Transverse colon (tissue), 4 donors: ENCODE measurements around the gene PLVAP.
A peak's percentile ranks its signal among the peaks of the same experiment; 100 is the strongest.

Experiments used
- CTCF ChIP-seq, 5 experiments: fragments of 200-600 bp in 3 of 5; fragments of 450-650 bp in 2 of 5; sonication (generic) in 3 of 5; IDR thresholded peaks; 1 replicate in 2 of 5; 2 replicates in 3 of 5; pipeline ENCODE4 v1.5.1; 2016 to 2017; ENCODE audit warnings: antibody characterized with exemption in 5 of 5, inconsistent platforms in 3 of 5, mild to moderate bottlenecking in 2 of 5, moderate library complexity in 1 of 5
- POLR2A ChIP-seq: fragments of 450-650 bp; IDR thresholded peaks from one replicate; pipeline ENCODE4 v1.6.1; 2016; ENCODE audit warnings: antibody characterized with exemption, mild to moderate bottlenecking, moderate library complexity
- POLR2AphosphoS5 ChIP-seq, 3 donors: sonication (generic); formaldehyde crosslinking; IDR thresholded peaks; one replicate each; pipeline ENCODE4 v1.6.1; 2016; ENCODE audit warnings: antibody characterized with exemption in 3 of 3

- TF ChIP-seq CTCF (IDR thresholded peaks at IDR 0.05), result no peak
- peak; percentile 23 for TF ChIP-seq POLR2A
- TF ChIP-seq POLR2AphosphoS5 (IDR thresholded peaks at IDR 0.05), result peak in 2 of 3 donors; percentile 49 to 56
Observed at GRCh38 chr19:17405250-17406045, 28.3 kb upstream of the PLVAP start, which contains the start of gene BST2.
